Caco-2 (cell line): ENCODE data around the gene CDCA7. TPM values are rescaled to one million over a fixed set of nuclear protein-coding genes. Genes with fewer than 3 reads are reported as not detected.

ENCODE experiments used
- BruUV-seq: library from RNA; stranded (reverse); fragments of 400-500 nt; replicated peaks from 2 replicates; lab custom pipeline; 2021; lab: Mats Ljungman, UMichigan
- CTCF ChIA-PET: fragments of 300-600 bp; sonication (Branson Sonifier 250); formaldehyde crosslinking; loops from one replicate; lab custom pipeline; 2022; ENCODE audit warnings: antibody characterized with exemption; lab: Charles Lee
- POLR2A ChIA-PET: fragments of 300-600 bp; sonication (Branson Sonifier 250); formaldehyde crosslinking; loops from one replicate; lab custom pipeline; 2022; ENCODE audit warnings: antibody characterized with exemption; lab: Charles Lee
- DNase-seq, 2 experiments: peaks; one replicate each; pipeline versions ENCODE4 v3.0.0 to v3.0.0-alpha.2; 2020 to 2022
- H3K27me3 ChIP-seq: replicated peaks from 2 replicates; pipeline ENCODE4 v1.6.0; 2011; ENCODE audit warnings: low read length; ENCODE audit not compliant: control insufficient read depth, insufficient read depth
- H3K36me3 ChIP-seq: 2 replicates; pipeline ENCODE4 v1.5.1; 2011; ENCODE audit warnings: low read length; ENCODE audit not compliant: control insufficient read depth, insufficient read depth
- H3K4me1 ChIP-seq: fragments of 250-450 bp; sonication (Bioruptor Pico); 2 replicates; pipeline ENCODE4 v1.5.1; 2020; ENCODE audit warnings: mild to moderate bottlenecking
- H3K4me3 ChIP-seq: 2 replicates; pipeline ENCODE4 v1.5.1; 2011; ENCODE audit warnings: low read depth, mild to moderate bottlenecking, control low read depth, low read length
- H3K9me3 ChIP-seq: fragments of 250-450 bp; sonication (Bioruptor Pico); 2 replicates; pipeline ENCODE4 v1.5.1; 2020; ENCODE audit warnings: mild to moderate bottlenecking, moderate library complexity
- H3K27ac Mint-ChIP-seq: one replicate; pipeline ENCODE4 v1.8.0; 2022; ENCODE audit warnings: mixed read lengths; ENCODE audit not compliant: unreplicated experiment
- H3K27me3 Mint-ChIP-seq: one replicate; pipeline ENCODE4 v1.8.0; 2022; ENCODE audit warnings: mixed read lengths; ENCODE audit not compliant: insufficient read depth, unreplicated experiment
- H3K36me3 Mint-ChIP-seq: one replicate; pipeline ENCODE4 v1.8.0; 2022; ENCODE audit warnings: mild to moderate bottlenecking, mixed read lengths; ENCODE audit not compliant: insufficient read depth, unreplicated experiment
- H3K4me1 Mint-ChIP-seq: one replicate; pipeline ENCODE4 v1.8.0; 2022; ENCODE audit warnings: low read depth, mixed read lengths; ENCODE audit not compliant: unreplicated experiment
- H3K4me3 Mint-ChIP-seq: one replicate; pipeline ENCODE4 v1.8.0; 2022; ENCODE audit warnings: mild to moderate bottlenecking, moderate library complexity, mixed read lengths; ENCODE audit not compliant: unreplicated experiment
- H3K9me3 Mint-ChIP-seq: one replicate; pipeline ENCODE4 v1.8.0; 2022; ENCODE audit warnings: mixed read lengths; ENCODE audit not compliant: unreplicated experiment
- CTCF ChIP-seq, 2 experiments: fragments of 200-600 bp in 1 of 2; IDR thresholded peaks; 1 replicate in 1 of 2; 2 replicates in 1 of 2; pipeline versions ENCODE4 v1.5.1 to v1.8.0; 2011 to 2022; ENCODE audit warnings: antibody characterized with exemption in 1 of 2, control low read depth in 1 of 2, inconsistent platforms in 1 of 2, low read depth in 1 of 2, low read length in 1 of 2, mild to moderate bottlenecking in 1 of 2, moderate library complexity in 1 of 2; ENCODE audit not compliant: insufficient read depth in 1 of 2, severe bottlenecking in 1 of 2, unreplicated experiment in 1 of 2
- intact Hi-C: fragments of 100-400 bp; cut with micrococcal nuclease; formaldehyde crosslinking; loops from one replicate; pipeline ENCODE4 v1.10.0; 2022; ENCODE audit not compliant: unreplicated experiment
- total RNA-seq: library from RNA; stranded (reverse); gene quantifications from 2 replicates; pipeline ENCODE4 v1.2.3, GENCODE V29; 2022

The CDCA7 gene
- total RNA-seq, 1 experiment from 2014 or later: 58.1 TPM

GRCh38 chr2:173393186-173393585, 38.5 kb downstream of the CDCA7 start:
- ChIA-PET CTCF (no interaction called here), POLR2A (no interaction called here)
- Histone ChIP-seq H3K9me3 (no peaks in the 10 kb centered on the region), H3K36me3 (no peaks in the 10 kb centered on the region), H3K27me3 (no peaks in the 10 kb centered on the region), H3K4me1 (no peaks in the 10 kb centered on the region; the same call in 1 of the 2 replicates), H3K4me3 (no peak overlapping the region)
- Mint-ChIP-seq H3K9me3 (no peaks in the 10 kb centered on the region), H3K27ac (no peak overlapping the region), H3K4me3 (no peak overlapping the region), H3K4me1 (peaks cover 5% of the 10 kb centered on the region), H3K27me3 (peaks cover 2% of the 10 kb centered on the region), H3K36me3 (no peaks in the 10 kb centered on the region)
- no peak for TF ChIP-seq CTCF (IDR thresholded peaks at IDR 0.05; ENCODE audit: insufficient read depth in 1 of 2, low read depth in 1 of 2, low read length in 1 of 2, severe bottlenecking in 1 of 2, unreplicated experiment in 1 of 2)
- BruUV-seq: no TSS peak
- intact Hi-C loops: loop anchor here (10.0 kb wide), 1 partner anchor 588 kb away; no protein-coding TSS in a partner anchor
- no peak for DNase-seq

GRCh38 chr2:173393636-173394035, 39.0 kb downstream of the CDCA7 start:
- Histone ChIP-seq H3K27me3 (no peaks in the 10 kb centered on the region), H3K4me1 (no peaks in the 10 kb centered on the region; the same call in 1 of the 2 replicates), H3K36me3 (no peaks in the 10 kb centered on the region), H3K9me3 (no peaks in the 10 kb centered on the region), H3K4me3 (no peak overlapping the region)
- Mint-ChIP-seq H3K36me3 (no peaks in the 10 kb centered on the region), H3K27me3 (peaks cover 2% of the 10 kb centered on the region), H3K4me1 (peaks cover 5% of the 10 kb centered on the region), H3K27ac (no peak overlapping the region), H3K9me3 (no peaks in the 10 kb centered on the region), H3K4me3 (no peak overlapping the region)
- intact Hi-C loops: loop anchor here (10.0 kb wide), 1 partner anchor 589 kb away; no protein-coding TSS in a partner anchor
- POLR2A ChIA-PET: no interaction called here
- CTCF ChIA-PET: no interaction called here
- no TSS peak for BruUV-seq
- no peak for DNase-seq
- no peak for TF ChIP-seq CTCF (IDR thresholded peaks at IDR 0.05; ENCODE audit: insufficient read depth in 1 of 2, low read depth in 1 of 2, low read length in 1 of 2, severe bottlenecking in 1 of 2, unreplicated experiment in 1 of 2)

GRCh38 chr2:173394091-173394974, 39.7 kb downstream of the CDCA7 start:
- no peak overlapping the region for H3K27ac Mint-ChIP-seq
- Histone ChIP-seq H3K27me3 (no peaks in the 10 kb centered on the region), H3K4me3 (no peak overlapping the region), H3K36me3 (no peaks in the 10 kb centered on the region), H3K4me1 (no peaks in the 10 kb centered on the region; the same call in 1 of the 2 replicates), H3K9me3 (no peaks in the 10 kb centered on the region)
- H3K4me1 Mint-ChIP-seq: peaks cover 5% of the 10 kb centered on the region
- TF ChIP-seq CTCF (IDR thresholded peaks at IDR 0.05; ENCODE audit: insufficient read depth in 1 of 2, low read depth in 1 of 2, low read length in 1 of 2, severe bottlenecking in 1 of 2, unreplicated experiment in 1 of 2): no peak
- H3K4me3 Mint-ChIP-seq: no peak overlapping the region
- no peak for DNase-seq
- peaks cover 5% of the 10 kb centered on the region for H3K27me3 Mint-ChIP-seq
- ChIA-PET POLR2A (no interaction called here), CTCF (interaction anchor here (0.6 kb wide), 1 partner anchor 74 kb away, joined by 3 read pairs; no protein-coding TSS in a partner anchor)
- H3K9me3 Mint-ChIP-seq: no peaks in the 10 kb centered on the region
- no peaks in the 10 kb centered on the region for H3K36me3 Mint-ChIP-seq
- intact Hi-C loops: loop anchor here (10.0 kb wide), 1 partner anchor 590 kb away; no protein-coding TSS in a partner anchor
- no TSS peak for BruUV-seq
